GM18867 (cell line): ENCODE measurements around the gene TMPRSS15.
"Not testable (repeated sequence)": the region's sequence is repeated elsewhere in the genome, so short reads cannot be mapped to it uniquely, and the experiment has no call there.

ENCODE experiments used
- ATAC-seq: cut with Tn5 transposase; IDR thresholded peaks from one replicate; pipeline ENCODE4 v1.9.1; 2021; ENCODE audit warnings: mild to moderate bottlenecking, moderate library complexity; ENCODE audit not compliant: unreplicated experiment

Gene TMPRSS15

DNA sequence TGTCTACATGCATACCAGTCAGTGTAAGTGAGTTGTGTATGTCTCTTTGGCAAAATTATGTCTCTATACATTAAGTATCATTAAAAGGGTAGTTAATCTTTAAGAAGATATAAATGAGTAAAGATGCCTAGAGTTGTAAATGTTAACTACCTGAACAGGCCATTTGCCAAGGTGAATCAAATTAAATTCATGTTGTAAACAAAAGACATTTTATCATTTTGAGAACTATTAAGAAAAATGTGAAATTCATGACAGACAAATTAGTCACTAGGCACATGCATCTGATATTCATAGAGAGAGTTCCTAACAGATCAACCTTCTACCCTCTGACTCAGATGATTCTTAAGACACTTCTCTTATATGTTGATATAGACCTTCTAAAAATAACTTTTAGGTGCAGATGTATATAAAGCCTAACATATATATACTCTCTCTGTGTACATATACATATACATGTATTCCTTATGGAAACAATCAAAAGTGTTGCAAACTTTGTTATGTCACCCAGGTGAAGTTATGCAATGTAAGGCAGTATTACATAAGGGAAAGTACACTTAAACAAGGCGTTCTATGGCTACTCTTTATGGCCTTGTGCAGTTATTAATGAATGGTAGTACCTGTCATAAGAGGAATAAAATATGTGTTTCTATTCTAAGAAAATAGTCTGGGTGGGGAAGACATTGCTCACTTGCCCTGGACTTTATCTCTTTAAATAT lies at the start of gene TMPRSS15:
TMPRSS15 (minus strand) TSS at position 51 of the 716 bp plus-strand sequence. CDS start 163 bp downstream, outside the sequence.
- no peak for ATAC-seq

DNA sequence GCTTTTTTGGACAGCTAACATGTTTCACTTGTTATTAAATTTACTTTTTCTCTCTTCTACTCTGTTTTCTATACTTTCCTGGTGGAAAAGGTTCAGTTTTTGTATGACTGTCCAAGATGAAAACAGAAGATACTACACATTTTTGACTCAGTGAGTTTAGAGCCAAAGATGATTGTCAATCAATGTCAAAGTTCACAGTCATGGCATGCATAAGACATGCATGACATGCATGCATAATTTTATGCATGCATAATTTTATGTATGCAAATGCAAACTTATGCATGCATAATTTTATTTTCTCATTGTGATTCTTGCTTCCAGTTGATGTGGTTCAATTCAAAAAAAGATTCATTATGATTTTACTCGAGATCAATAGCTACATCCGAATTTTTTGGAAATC lies 48.1 kb upstream of the TMPRSS15 start:
- no peak for ATAC-seq

DNA sequence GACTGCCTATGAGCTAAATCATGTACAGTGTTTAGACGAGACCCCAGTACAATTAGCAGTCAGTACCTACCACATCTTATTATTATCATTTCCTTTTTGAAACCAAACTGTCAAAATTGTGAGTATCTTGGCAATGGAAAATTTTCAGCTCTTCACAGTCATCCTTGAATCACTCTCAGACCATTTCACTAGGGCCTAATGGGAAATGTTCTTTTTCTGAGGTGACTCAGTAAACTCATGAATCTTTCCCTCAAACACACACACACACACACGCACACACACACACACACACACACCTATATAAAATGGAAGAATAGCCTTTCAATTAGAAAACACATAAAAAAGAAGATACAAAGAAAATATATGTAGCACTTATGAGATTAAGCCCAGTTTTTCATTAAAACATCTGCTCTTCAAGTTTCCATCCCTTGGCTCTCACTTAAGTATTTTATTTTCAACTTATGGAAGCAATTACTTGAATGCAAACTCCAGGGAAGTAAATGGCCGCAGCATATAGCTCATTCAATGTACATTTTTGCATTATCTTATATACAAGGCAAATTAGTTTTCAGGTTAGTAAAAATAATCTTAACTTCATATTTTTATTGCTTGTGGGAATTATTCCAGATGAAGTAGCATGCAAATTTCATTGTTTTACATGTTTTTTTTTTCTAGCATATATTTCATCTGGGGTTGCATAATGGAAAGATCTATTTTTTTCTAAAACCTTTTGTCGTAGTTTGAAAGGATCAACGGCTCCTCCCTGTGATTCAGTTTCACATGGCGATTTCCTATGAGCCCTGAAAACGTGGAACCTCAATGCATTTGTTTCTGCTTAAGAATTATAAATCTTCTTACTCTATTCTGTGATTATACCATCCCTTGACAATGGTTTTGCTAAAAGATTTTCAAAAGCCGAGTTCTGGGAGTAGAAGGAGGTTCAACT lies 46.3 kb upstream of the TMPRSS15 start:
- no peak for ATAC-seq

DNA sequence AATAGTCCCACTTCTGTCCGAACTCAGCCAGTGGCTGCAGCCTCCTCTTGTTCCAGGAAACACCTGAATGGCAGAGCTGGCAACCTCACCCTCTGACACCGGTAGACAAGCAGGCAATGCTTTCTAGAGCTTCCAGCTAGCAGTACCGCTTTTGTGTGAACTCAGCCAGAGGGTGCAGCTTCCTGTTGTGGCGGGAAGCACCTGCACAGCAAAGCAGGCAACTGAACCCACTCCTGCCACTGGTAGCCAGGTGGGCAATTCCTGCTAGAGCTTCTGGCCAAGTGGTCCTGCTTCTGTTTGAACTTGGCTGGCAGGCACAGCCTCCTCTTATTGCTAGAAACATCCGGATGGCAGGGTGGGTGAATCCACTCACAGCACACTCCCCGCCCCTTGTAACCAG lies 40.1 kb upstream of the TMPRSS15 start:
- no peak for ATAC-seq

DNA sequence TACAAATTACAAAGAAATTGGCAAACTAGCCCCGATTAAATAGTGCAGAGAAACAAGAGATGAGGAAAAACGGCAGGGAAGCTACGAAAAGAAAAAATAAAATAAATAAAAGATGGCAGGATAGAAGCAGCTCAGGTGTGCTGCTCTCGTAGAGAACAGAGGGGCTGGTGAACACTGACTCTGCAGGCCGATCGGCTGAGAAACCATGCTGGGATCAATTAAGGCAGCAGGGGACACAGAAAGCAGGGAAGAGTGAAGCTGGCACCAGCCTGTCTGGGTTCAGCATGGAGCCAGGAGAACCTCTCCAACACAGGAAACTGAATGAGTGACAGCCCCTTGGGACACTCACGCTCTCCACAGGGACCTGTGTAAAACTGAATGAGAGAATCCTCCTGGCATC lies 39.5 kb upstream of the TMPRSS15 start:
- no peak for ATAC-seq

DNA sequence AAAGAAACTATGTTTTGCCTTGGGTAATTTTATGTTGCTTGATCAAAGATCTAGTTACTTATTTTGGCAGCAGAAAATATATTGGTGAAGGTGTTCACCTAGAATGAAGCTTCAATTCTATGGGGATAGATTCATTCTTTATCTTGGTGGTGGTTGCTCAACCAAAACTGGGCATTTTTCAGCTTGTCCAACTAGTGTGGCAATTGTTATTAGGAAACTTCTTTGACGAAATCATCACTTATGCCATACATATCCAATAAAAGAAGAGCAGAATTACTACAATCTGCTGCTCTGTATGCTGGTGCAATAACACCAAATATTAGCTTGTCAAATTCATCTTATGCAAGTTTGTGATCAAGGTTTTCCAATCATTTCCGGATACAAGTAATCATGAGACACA lies 26.8 kb upstream of the TMPRSS15 start:
- no peak for ATAC-seq

DNA sequence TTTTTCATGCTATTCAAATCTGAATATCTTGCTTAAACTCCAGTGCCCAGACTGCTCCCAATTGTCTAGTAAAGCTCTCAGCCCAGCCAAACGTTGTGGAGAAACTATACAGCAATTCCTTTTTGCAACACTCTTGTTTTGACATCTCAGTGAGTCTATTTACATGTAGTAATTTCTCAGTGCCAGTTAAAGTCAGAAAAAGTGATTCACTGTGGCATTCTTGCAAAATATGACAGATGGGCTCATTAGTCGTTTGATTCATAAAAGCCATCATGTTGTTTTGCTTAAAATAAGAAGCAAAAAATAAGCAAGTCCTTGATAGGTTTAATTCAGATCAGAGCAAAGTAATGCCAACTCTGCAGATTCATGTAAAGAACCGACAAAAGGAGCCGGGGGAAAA lies 20.7 kb upstream of the TMPRSS15 start:
- ATAC-seq, result no peak

DNA sequence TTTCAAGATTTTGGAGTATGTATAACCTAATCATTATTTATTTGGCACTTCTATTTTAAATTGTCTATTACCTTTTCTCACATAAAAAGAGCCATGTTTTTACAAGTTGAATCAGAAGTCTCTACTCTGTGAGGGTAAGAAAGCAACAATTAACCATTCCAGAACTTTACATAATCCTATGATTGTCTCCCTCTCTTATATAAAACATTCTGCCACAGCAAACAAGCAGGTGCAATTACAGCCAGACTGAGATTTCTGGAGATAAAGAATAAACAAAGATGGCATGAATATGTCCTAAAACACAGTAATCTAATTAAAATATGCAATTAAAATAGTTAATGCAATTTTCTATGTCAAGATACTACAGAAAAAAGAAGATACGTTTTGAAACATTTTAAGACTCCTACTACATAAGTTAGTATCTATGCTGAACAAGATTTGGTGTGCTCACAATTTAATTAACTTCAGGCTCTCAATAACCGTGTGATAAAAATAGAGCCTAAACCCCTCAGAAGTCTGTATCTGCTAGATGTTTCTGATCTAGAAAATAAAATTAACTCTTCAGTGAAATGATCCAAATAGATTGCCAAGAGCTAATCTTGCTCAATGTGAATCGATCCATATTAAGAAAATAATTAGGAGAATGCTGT lies 13.7 kb upstream of the TMPRSS15 start:
- no peak for ATAC-seq

DNA sequence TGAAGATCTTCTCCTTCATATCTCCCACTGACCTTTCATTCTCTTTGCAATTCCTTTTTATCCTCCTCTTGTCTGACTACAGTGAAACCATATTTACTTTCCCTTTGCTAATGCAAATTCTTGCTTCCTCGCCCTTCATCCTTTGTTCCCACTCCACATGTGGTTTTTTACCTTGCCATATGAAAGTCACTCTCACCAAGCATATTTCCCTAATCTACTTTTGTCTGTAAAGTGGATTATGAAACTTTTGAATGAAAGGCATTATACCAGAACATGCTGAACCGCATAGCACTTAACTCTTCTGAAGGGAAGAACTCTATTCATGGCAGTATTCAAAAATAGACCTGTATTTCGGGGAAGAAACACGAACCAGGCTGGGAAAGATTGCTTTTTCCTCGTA lies 8.0 kb upstream of the TMPRSS15 start:
- no peak for ATAC-seq

DNA sequence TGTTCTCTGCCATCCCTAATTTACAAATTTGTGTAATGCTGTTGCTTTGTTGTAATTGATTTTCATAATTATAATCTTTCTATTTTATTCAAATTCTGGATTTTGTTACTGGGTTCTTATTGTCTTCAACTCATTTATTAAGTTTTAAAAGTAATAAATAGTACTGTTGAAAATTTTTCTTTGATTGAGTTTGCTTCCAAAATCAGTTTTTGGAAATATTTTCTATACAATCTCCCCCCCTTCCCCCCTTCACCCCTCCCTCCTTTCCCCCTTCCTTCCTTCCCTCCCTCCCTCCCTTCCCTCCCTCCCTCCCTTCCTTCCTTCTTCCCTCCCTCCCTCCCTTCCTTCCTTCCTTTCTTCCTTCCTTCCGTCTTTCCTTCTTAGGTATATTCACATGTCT lies 6.0 kb upstream of the TMPRSS15 start:
- no peak for ATAC-seq

GRCh38 chr21:18398843-18399242 lies 4.7 kb downstream of the TMPRSS15 start:
- ATAC-seq, result no peak

DNA sequence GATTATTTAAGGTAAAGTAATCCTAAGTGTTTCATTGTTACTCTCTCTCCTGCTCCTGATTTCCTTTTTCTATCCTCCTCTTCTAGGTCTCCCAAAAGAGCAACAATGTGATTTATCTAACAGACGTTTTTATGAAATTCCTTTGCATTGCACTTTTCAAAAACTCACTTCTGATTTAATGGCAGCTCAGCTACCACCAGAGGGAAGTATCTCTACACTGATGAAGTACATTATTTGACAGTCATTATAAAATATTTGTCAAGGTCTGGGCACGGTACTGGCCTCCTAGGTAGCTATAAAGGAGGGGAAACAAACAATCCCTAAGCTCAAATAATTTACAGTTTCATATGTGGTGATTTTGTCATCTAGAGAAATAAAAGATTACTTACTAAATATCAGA lies 15.6 kb downstream of the TMPRSS15 start:
- ATAC-seq, result no peak

DNA sequence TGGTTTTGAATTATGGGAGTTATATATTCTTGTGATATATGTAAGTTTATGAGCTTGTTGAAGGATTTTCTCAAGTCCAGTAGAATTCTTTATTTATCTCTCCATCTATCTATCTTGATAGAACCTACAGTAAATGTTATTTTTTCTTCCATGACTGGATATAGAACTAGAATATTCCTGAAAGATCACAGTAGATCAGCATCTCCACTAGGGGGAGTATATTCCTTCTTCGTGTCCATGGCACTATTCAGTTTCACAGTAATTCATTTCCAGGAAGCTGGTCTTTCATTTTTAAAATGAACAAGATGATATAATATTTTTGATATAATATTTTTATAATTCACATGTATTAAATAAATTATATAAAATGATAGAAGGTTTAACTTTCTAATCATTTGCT lies 18.8 kb downstream of the TMPRSS15 start:
- no peak for ATAC-seq

DNA sequence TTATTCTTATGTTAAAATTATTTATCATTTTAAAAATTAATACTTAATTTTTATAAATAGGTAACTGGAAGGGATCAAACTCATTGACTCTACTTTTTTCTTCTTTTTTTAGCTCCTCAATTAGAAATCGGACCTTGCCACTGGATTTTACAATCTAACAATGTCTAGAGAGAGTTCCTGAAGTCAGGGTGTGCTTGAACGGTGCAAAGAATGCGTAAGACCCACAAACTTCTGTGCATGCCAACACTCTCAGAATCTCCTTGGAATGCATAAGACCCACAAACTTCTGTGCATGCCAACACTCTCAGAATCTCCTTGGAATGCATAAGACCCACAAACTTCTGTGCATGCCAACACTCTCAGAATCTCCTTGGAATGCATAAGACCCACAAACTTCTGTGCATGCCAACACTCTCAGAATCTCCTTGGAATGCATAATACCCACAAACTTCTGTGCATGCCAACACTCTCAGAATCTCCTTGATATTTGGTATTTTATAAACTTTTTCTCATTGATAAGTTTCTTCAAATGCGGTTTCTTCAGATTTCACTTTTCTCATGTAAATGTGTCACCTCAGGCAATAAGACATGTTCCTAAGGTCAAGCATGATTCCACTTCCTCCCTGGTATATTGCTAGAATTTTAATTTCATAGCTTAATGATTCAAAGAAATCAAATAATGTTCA lies 20.5 kb downstream of the TMPRSS15 start:
- ATAC-seq, result not testable (repeated sequence)

DNA sequence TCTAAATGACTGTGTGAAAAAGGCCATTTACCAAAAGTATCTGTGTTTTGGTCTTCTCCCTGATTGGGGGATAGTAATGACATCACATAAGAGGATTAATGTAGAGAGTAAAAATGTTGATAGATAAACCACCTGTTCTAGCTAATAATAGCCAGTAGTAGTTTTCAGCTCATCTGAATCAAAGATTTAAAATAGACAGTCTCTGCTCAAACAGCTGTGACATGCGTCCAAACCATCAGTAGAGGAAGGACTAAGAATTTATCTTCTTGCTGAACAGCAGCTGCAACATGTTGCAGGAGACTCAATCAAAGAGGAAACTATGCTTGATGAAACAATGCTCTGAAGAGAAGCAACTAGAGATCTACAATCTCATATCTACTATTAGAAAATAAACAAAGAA lies 21.4 kb downstream of the TMPRSS15 start:
- ATAC-seq, result no peak

- ATAC-seq, result no peak
These were observed 30.0 kb downstream of the TMPRSS15 start for GRCh38 chr21:18373606-18374005.

DNA sequence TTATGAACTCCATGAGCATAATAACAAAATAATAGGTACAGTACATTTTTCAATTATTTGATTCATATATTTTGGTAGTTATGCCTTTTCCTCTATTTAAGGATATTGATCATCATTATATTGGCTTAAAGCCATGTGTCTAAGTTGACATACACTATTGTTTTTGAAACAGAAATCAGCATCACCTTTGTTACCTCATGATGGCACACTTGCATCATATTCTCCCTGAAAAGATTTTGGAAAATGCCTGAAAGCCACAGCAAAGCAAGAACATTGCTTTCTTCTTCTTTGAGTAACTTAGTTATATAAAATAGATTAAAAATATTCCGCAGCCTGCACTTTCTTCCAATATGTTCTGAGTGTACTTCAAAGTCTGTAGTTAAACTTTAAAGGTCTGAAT lies 33.3 kb downstream of the TMPRSS15 start:
- no peak for ATAC-seq

GRCh38 chr21:18369115-18369514 lies 34.5 kb downstream of the TMPRSS15 start:
- ATAC-seq, result peak; percentile 44

DNA sequence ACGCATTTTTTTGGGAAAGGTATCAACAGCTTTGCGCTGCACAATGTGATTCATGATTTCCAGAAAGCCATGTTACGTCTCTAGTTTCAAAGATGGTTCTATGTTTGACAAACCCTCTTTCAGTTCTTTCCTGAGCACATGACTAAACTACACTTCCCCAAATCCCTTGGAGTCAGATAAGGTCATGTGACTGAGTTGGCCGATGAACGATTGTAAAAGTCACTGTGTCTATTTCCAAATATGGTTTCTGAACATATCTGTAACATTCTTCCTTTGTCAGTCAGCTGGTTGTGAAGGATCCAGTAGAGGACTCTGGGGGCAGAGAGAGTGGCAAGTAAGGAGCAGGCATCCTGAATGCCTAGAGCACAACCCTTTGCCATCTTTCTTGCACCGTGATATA lies 35.4 kb downstream of the TMPRSS15 start:
- no peak for ATAC-seq

DNA sequence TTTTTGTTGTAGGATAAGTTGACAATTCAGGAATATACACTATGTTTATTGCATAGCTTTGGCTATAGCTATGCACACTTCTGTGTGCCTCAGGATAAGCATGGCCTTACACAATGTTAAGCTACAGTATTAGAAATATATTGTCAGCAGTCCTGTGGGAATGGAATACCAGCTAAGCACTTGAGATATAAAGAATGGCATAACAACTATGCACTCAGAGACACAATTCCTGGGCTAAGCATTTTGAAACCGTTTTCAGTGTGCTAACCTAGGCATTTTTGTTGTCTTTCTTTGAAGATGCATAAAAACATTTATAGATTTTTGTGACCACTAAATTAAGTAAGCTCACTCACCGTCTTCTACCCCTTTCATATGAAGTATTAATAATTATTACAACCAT lies 46.8 kb downstream of the TMPRSS15 start:
- no peak for ATAC-seq

DNA sequence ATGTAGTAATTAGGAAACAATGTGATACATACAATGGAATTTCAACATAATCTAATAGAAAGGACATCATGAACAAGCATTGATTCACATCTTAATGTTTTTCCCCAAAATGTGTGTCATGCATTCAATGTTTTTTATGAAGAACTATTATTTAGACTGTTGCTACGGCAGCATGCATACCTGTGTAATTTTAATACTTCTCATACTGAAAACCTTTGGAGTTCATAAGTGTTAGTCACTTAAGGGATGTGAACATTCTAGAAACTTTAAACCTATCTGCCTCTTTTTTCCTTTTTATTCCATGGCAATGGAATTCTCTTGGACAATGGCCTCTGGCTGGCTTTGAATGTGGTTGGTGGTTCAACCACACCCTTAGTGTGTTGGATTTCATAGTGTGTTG lies 48.6 kb downstream of the TMPRSS15 start:
- ATAC-seq, result no peak
